Measurements from ENCODE around the gene BAZ1B. TPM values are rescaled to one million over a fixed set of nuclear protein-coding genes. Genes with fewer than 3 reads are reported as not detected.

Gene BAZ1B
- total and polyA plus RNA-seq, 7 donors = 15.7 to 50.6 (median 41.6) TPM

GRCh38 chr7:73521636-73522104 is 423 bp downstream of the BAZ1B start:
- WGBS, 3 donors = 0 to 1% (median 0%) methylated on average over 18 to 62 of the region's 62 CpGs
- H3K27me3 ChIP-seq (ENCODE audit: insufficient read depth in 3 of 3, low read length in 2 of 3) = no peaks in the 10 kb centered on the region
- intact Hi-C loops (cut with DNase I) = loop anchor here (2.0 to 5.0 kb wide), 2 partner anchors 35 to 36 kb away; partner anchors contain the start of gene BCL7B (in 2 of the 2)
- peaks cover 3 to 12% of the 10 kb centered on the region in 2 donors for H3K36me3 ChIP-seq (ENCODE audit: insufficient read depth in 1 of 2, low read depth in 1 of 2)
- H3K9me3 ChIP-seq = no peaks in the 10 kb centered on the region
- peaks cover 36% of the 10 kb centered on the region for H3K4me1 ChIP-seq
- peak; percentile 74 to 85 for DNase-seq
- peak overlapping the region; percentile 81 for H3K4me3 ChIP-seq
- peak overlapping the region; percentile 96 for H3K27ac ChIP-seq
- peak; percentile 75 to 80 (median 76) for ATAC-seq
- no peak for TF ChIP-seq CTCF (IDR thresholded peaks at IDR 0.05)

- intact Hi-C loops (cut with DNase I) = loop anchor here (2.0 to 5.0 kb wide), 2 partner anchors 36 kb away; partner anchors contain the start of gene BCL7B (in 2 of the 2)
- Histone ChIP-seq H3K4me3 (peak overlapping the region; percentile 81), H3K27me3 (ENCODE audit: insufficient read depth in 3 of 3, low read length in 2 of 3) (no peaks in the 10 kb centered on the region), H3K9me3 (no peaks in the 10 kb centered on the region), H3K4me1 (peaks cover 36% of the 10 kb centered on the region), H3K27ac (peak overlapping the region; percentile 96), H3K36me3 (ENCODE audit: insufficient read depth in 1 of 2, low read depth in 1 of 2) (peaks cover 5 to 19% of the 10 kb centered on the region in 2 donors)
- DNase-seq = no peak
- no peak for ATAC-seq
- TF ChIP-seq CTCF (IDR thresholded peaks at IDR 0.05) = no peak
- WGBS, 3 donors = 1 to 3% (median 1%) methylated on average over 36 of the region's 36 CpGs
Measured at GRCh38 chr7:73520673-73521635, 1.1 kb downstream of the BAZ1B start.

GRCh38 chr7:73519867-73520672 is 2.0 kb downstream of the BAZ1B start:
- DNase-seq = no peak
- H3K4me1 ChIP-seq = peaks cover 36% of the 10 kb centered on the region

More at GRCh38 chr7:73519867-73520672, 2.0 kb downstream of the BAZ1B start:
- intact Hi-C loops (cut with DNase I) = loop anchor here (2.0 to 5.0 kb wide), 2 partner anchors 37 kb away; partner anchors contain the start of gene BCL7B (in 2 of the 2)
- Histone ChIP-seq H3K27ac (peak overlapping the region; percentile 18), H3K9me3 (no peaks in the 10 kb centered on the region), H3K36me3 (ENCODE audit: insufficient read depth in 1 of 2, low read depth in 1 of 2) (peaks cover 6 to 28% of the 10 kb centered on the region in 2 donors), H3K27me3 (ENCODE audit: insufficient read depth in 3 of 3, low read length in 2 of 3) (no peaks in the 10 kb centered on the region), H3K4me3 (peak overlapping the region; percentile 81)
- TF ChIP-seq CTCF (IDR thresholded peaks at IDR 0.05) = no peak
- WGBS, 3 donors = 57 to 66% (median 58%) methylated on average over 18 of the region's 18 CpGs
- no peak for ATAC-seq
